CD8-positive, alpha-beta memory T cell (primary cell): Measurements from ENCODE around the gene RGS3. TPM values are rescaled to one million over a fixed set of nuclear protein-coding genes. Genes with fewer than 3 reads are reported as not detected.

Experiments used
- CTCF ChIA-PET: fragments of 350-600 bp; sonication (Branson Sonifier 250); formaldehyde crosslinking; loops from one replicate; lab custom pipeline; 2021; ENCODE audit warnings: antibody characterized with exemption; lab: Charles Lee
- POLR2A ChIA-PET: fragments of 350-600 bp; sonication (Branson Sonifier 250); formaldehyde crosslinking; loops from one replicate; lab custom pipeline; 2021; ENCODE audit warnings: antibody characterized with exemption; lab: Charles Lee
- DNase-seq, 5 donors: peaks; one replicate each; pipeline versions ENCODE4 v3.0.0 to v3.0.0-alpha.2; 2020 to 2022; ENCODE audit warnings: mixed read lengths in 1 of 5
- H3K27ac ChIP-seq: one replicate; pipeline ENCODE4 v1.7.0; 2013; ENCODE audit warnings: low read depth, mild to moderate bottlenecking, low read length, moderate library complexity
- H3K27me3 ChIP-seq: 2 replicates; pipeline ENCODE4 v1.7.0; 2013; ENCODE audit warnings: low read length, mild to moderate bottlenecking; ENCODE audit not compliant: insufficient read depth, poor library complexity, severe bottlenecking
- H3K36me3 ChIP-seq: 2 replicates; pipeline ENCODE4 v1.7.0; 2013; ENCODE audit warnings: mild to moderate bottlenecking, low read length, moderate library complexity; ENCODE audit not compliant: insufficient read depth
- H3K4me1 ChIP-seq: 2 replicates; pipeline ENCODE4 v1.7.0; 2013; ENCODE audit warnings: mild to moderate bottlenecking, low read length, moderate library complexity; ENCODE audit not compliant: insufficient read depth
- H3K4me3 ChIP-seq: 2 replicates; pipeline ENCODE4 v1.7.0; 2013; ENCODE audit warnings: mild to moderate bottlenecking, low read length
- H3K9me3 ChIP-seq: 2 replicates; pipeline ENCODE4 v1.7.0; 2013; ENCODE audit warnings: mild to moderate bottlenecking, low read length
- H3K27ac Mint-ChIP-seq, 8 donors: one replicate each; pipeline ENCODE4 v1.8.0; 2020 to 2021; ENCODE audit warnings: mixed read lengths in 8 of 8, mild to moderate bottlenecking in 6 of 8, inconsistent platforms in 3 of 8, moderate library complexity in 3 of 8
- H3K27me3 Mint-ChIP-seq, 2 donors: one replicate each; pipeline ENCODE4 v1.8.0; 2020 to 2021; ENCODE audit warnings: mixed read lengths in 2 of 2, mild to moderate bottlenecking in 1 of 2, moderate library complexity in 1 of 2
- H3K36me3 Mint-ChIP-seq, 3 donors: one replicate each; pipeline ENCODE4 v1.8.0; 2020 to 2021; ENCODE audit warnings: mixed read lengths in 3 of 3, inconsistent platforms in 1 of 3, mild to moderate bottlenecking in 1 of 3
- H3K4me1 Mint-ChIP-seq, 3 donors: one replicate each; pipeline ENCODE4 v1.8.0; 2020 to 2021; ENCODE audit warnings: mixed read lengths in 3 of 3, inconsistent platforms in 1 of 3, mild to moderate bottlenecking in 1 of 3
- H3K4me3 Mint-ChIP-seq, 7 donors: one replicate each; pipeline ENCODE4 v1.8.0; 2020 to 2021; ENCODE audit warnings: mixed read lengths in 7 of 7, mild to moderate bottlenecking in 6 of 7, moderate library complexity in 4 of 7, inconsistent platforms in 2 of 7
- H3K9me3 Mint-ChIP-seq, 5 donors: one replicate each; pipeline ENCODE4 v1.8.0; 2020 to 2022; ENCODE audit warnings: mixed read lengths in 5 of 5, mild to moderate bottlenecking in 3 of 5, moderate library complexity in 2 of 5, inconsistent platforms in 1 of 5
- polyA plus RNA-seq: library from polyadenylated mRNA; unstranded; fragments of 300-500 nt; fragmentation: Illumina TruSeq; gene quantifications from one replicate; pipeline ENCODE4 v1.2.3, GENCODE V29; 2021
- total RNA-seq, 2 experiments: library from RNA; stranded (reverse); gene quantifications; one replicate each; pipeline ENCODE4 v1.2.3, GENCODE V29; 2021

The RGS3 gene
- total and polyA plus RNA-seq, 3 experiments from 2014 or later, result 59.8 to 91.2 (median 89.2) TPM

GRCh38 chr9:113493203-113493520 is 29.6 kb downstream of the RGS3 start:
- Histone ChIP-seq H3K27me3 (no peaks in the 10 kb centered on the region), H3K27ac (no peak overlapping the region), H3K9me3 (no peaks in the 10 kb centered on the region), H3K4me3 (no peak overlapping the region), H3K36me3 (no peaks in the 10 kb centered on the region), H3K4me1 (no peaks in the 10 kb centered on the region)
- Mint-ChIP-seq H3K36me3 (no peaks in the 10 kb centered on the region), H3K27me3 (no peaks in the 10 kb centered on the region), H3K9me3 (no peaks in the 10 kb centered on the region), H3K27ac (peak overlapping the region in 3 of 8 donors; percentile 52 to 86 (median 84)), H3K4me1 (peaks cover 0 to 11% (median 6%) of the 10 kb centered on the region in 3 donors), H3K4me3 (no peak overlapping the region)
- CTCF ChIA-PET, result interaction anchor here (0.9 to 2.0 kb wide), 6 partner anchors 15 to 92 kb away, joined by 3 to 7 read pairs (median 4); partner anchors contain the start of gene ALAD
- DNase-seq, result no peak
- POLR2A ChIA-PET, result interaction anchor here (0.6 kb wide), 1 partner anchor 75 kb away, joined by 3 read pairs; no protein-coding TSS in a partner anchor

- POLR2A ChIA-PET, result no interaction called here
- Mint-ChIP-seq H3K27me3 (peaks cover 0 to 2% of the 10 kb centered on the region in 2 donors), H3K36me3 (no peaks in the 10 kb centered on the region), H3K27ac (peak overlapping the region in 1 of 8 donors; percentile 29), H3K4me1 (peaks cover 8 to 24% (median 15%) of the 10 kb centered on the region in 3 donors), H3K4me3 (no peak overlapping the region), H3K9me3 (no peaks in the 10 kb centered on the region)
- Histone ChIP-seq H3K36me3 (no peaks in the 10 kb centered on the region), H3K27ac (no peak overlapping the region), H3K27me3 (no peaks in the 10 kb centered on the region), H3K4me1 (no peaks in the 10 kb centered on the region), H3K4me3 (no peak overlapping the region), H3K9me3 (no peaks in the 10 kb centered on the region)
- CTCF ChIA-PET, result interaction anchor here (1.2 kb wide), 1 partner anchor 8 kb away, joined by 4 read pairs; no protein-coding TSS in a partner anchor
- DNase-seq, result no peak
These were observed 32.0 kb downstream of the RGS3 start for GRCh38 chr9:113495526-113495925.

GRCh38 chr9:113497051-113497450 is 33.5 kb downstream of the RGS3 start:
- H3K27me3 Mint-ChIP-seq, result peaks cover 0 to 2% of the 10 kb centered on the region in 2 donors
- ChIA-PET CTCF (interaction anchor here (0.9 kb wide), 1 partner anchor 37 kb away, joined by 3 read pairs; no protein-coding TSS in a partner anchor), POLR2A (no interaction called here)

GRCh38 chr9:113499153-113499875 is 35.8 kb downstream of the RGS3 start:
- peaks cover 8 to 16% (median 9%) of the 10 kb centered on the region in 3 donors for H3K4me1 Mint-ChIP-seq
- no peak for DNase-seq
- H3K27ac Mint-ChIP-seq, result peak overlapping the region in 4 of 8 donors; percentile 17 to 82 (median 30)
- POLR2A ChIA-PET, result interaction anchor here (1.1 kb wide), 1 partner anchor 83 kb away, joined by 3 read pairs; no protein-coding TSS in a partner anchor
- peaks cover 0 to 2% of the 10 kb centered on the region in 2 donors for H3K27me3 Mint-ChIP-seq
- no peaks in the 10 kb centered on the region for H3K9me3 Mint-ChIP-seq
- no peak overlapping the region for H3K4me3 Mint-ChIP-seq
- no peaks in the 10 kb centered on the region for H3K4me1 ChIP-seq
- no peaks in the 10 kb centered on the region for H3K36me3 ChIP-seq
- CTCF ChIA-PET, result interaction anchor here (0.7 to 1.2 kb wide), 6 partner anchors 9 to 83 kb away, joined by 3 read pairs; no protein-coding TSS in a partner anchor
- H3K36me3 Mint-ChIP-seq, result no peaks in the 10 kb centered on the region
- no peak overlapping the region for H3K4me3 ChIP-seq
- H3K9me3 ChIP-seq, result no peaks in the 10 kb centered on the region
- no peak overlapping the region for H3K27ac ChIP-seq
- H3K27me3 ChIP-seq, result no peaks in the 10 kb centered on the region

More at GRCh38 chr9:113497051-113497450, 33.5 kb downstream of the RGS3 start:
- Mint-ChIP-seq H3K36me3 (no peaks in the 10 kb centered on the region), H3K27ac (peak overlapping the region in 1 of 8 donors; percentile 81), H3K4me3 (no peak overlapping the region), H3K4me1 (peaks cover 8 to 26% (median 15%) of the 10 kb centered on the region in 3 donors), H3K9me3 (no peaks in the 10 kb centered on the region)
- H3K36me3 ChIP-seq, result no peaks in the 10 kb centered on the region
- no peak overlapping the region for H3K4me3 ChIP-seq
- H3K9me3 ChIP-seq, result no peaks in the 10 kb centered on the region
- H3K27ac ChIP-seq, result no peak overlapping the region
- DNase-seq, result no peak
- no peaks in the 10 kb centered on the region for H3K27me3 ChIP-seq
- H3K4me1 ChIP-seq, result no peaks in the 10 kb centered on the region

GRCh38 chr9:113499876-113500497 is 36.5 kb downstream of the RGS3 start:
- H3K27me3 Mint-ChIP-seq, result peaks cover 0 to 2% of the 10 kb centered on the region in 2 donors
- H3K4me1 Mint-ChIP-seq, result peaks cover 8 to 16% (median 9%) of the 10 kb centered on the region in 3 donors
- DNase-seq, result no peak
- ChIA-PET CTCF (interaction anchor here (0.8 to 1.2 kb wide), 3 partner anchors 8 to 82 kb away, joined by 3 read pairs; no protein-coding TSS in a partner anchor), POLR2A (interaction anchor here (1.1 kb wide), 1 partner anchor 82 kb away, joined by 3 read pairs; no protein-coding TSS in a partner anchor)
- no peaks in the 10 kb centered on the region for H3K36me3 Mint-ChIP-seq
- H3K9me3 ChIP-seq, result no peaks in the 10 kb centered on the region
- H3K27ac Mint-ChIP-seq, result peak overlapping the region in 6 of 8 donors; percentile 24 to 82 (median 66)
- H3K36me3 ChIP-seq, result no peaks in the 10 kb centered on the region
- H3K9me3 Mint-ChIP-seq, result no peaks in the 10 kb centered on the region
- H3K4me3 Mint-ChIP-seq, result peak overlapping the region in 1 of 7 donors; percentile 1
- no peak overlapping the region for H3K4me3 ChIP-seq
- no peaks in the 10 kb centered on the region for H3K4me1 ChIP-seq
- no peak overlapping the region for H3K27ac ChIP-seq
- H3K27me3 ChIP-seq, result no peaks in the 10 kb centered on the region

- Mint-ChIP-seq H3K27me3 (peaks cover 0 to 3% of the 10 kb centered on the region in 2 donors), H3K27ac (peak overlapping the region in 2 of 8 donors; percentile 16 to 23), H3K4me3 (no peak overlapping the region), H3K36me3 (no peaks in the 10 kb centered on the region), H3K4me1 (peaks cover 8 to 16% (median 9%) of the 10 kb centered on the region in 3 donors), H3K9me3 (no peaks in the 10 kb centered on the region)
- Histone ChIP-seq H3K27ac (no peak overlapping the region), H3K36me3 (no peaks in the 10 kb centered on the region), H3K27me3 (no peaks in the 10 kb centered on the region), H3K9me3 (no peaks in the 10 kb centered on the region), H3K4me3 (no peak overlapping the region), H3K4me1 (no peaks in the 10 kb centered on the region)
- ChIA-PET CTCF (interaction anchor here (0.9 kb wide), 1 partner anchor 81 kb away, joined by 3 read pairs; no protein-coding TSS in a partner anchor), POLR2A (interaction anchor here (0.5 kb wide), 1 partner anchor 91 kb away, joined by 3 read pairs; the partner anchor contains the start of genes C9orf43 and POLE3)
- DNase-seq, result no peak
These were observed 37.7 kb downstream of the RGS3 start for GRCh38 chr9:113501129-113501686.

- ChIA-PET POLR2A (no interaction called here), CTCF (interaction anchor here (0.9 kb wide), 1 partner anchor 81 kb away, joined by 3 read pairs; no protein-coding TSS in a partner anchor)
- Histone ChIP-seq H3K9me3 (no peaks in the 10 kb centered on the region), H3K27ac (no peak overlapping the region), H3K36me3 (no peaks in the 10 kb centered on the region), H3K4me1 (no peaks in the 10 kb centered on the region), H3K27me3 (no peaks in the 10 kb centered on the region), H3K4me3 (no peak overlapping the region)
- Mint-ChIP-seq H3K4me1 (peaks cover 8 to 16% (median 9%) of the 10 kb centered on the region in 3 donors), H3K27ac (peak overlapping the region in 2 of 8 donors; percentile 23 to 58), H3K9me3 (no peaks in the 10 kb centered on the region), H3K27me3 (peaks cover 0 to 3% of the 10 kb centered on the region in 2 donors), H3K4me3 (no peak overlapping the region), H3K36me3 (no peaks in the 10 kb centered on the region)
- DNase-seq, result no peak
These were observed 38.3 kb downstream of the RGS3 start for GRCh38 chr9:113501852-113502251.
